Neural cell (in vitro differentiated cells): ENCODE measurements around the gene FDPS. TPM values are rescaled to one million over a fixed set of nuclear protein-coding genes. Genes with fewer than 3 reads are reported as not detected.

Experiments
- H2AFZ ChIP-seq: fragments of 200-600, 300-800 bp; sonication (generic), shearing (Covaris generic); 2 replicates; pipeline ENCODE4 v1.6.0; 2014; ENCODE audit warnings: low read depth, mild to moderate bottlenecking, antibody characterized with exemption, low read length, moderate library complexity
- H3F3A ChIP-seq: fragments of 200-600 bp; shearing (Covaris generic); 2 replicates; pipeline ENCODE4 v1.6.1; 2016; ENCODE audit warnings: mild to moderate bottlenecking, moderate library complexity, mixed read lengths, antibody characterized with exemption, low read length; ENCODE audit not compliant: insufficient read depth, poor library complexity, severe bottlenecking
- H3K27ac ChIP-seq: fragments of 200-600, 300-800 bp; sonication (generic), shearing (Covaris generic); 2 replicates; pipeline ENCODE4 v1.5.1; 2014; ENCODE audit warnings: mild to moderate bottlenecking, low read length, moderate library complexity
- H3K27me3 ChIP-seq: fragments of 300-800, 200-600 bp; sonication (generic), shearing (Covaris generic); 2 replicates; pipeline ENCODE4 v1.6.0; 2014; ENCODE audit warnings: mild to moderate bottlenecking, low read depth, low read length, moderate library complexity; ENCODE audit not compliant: insufficient read depth
- H3K36me3 ChIP-seq: fragments of 300-800, 200-600 bp; sonication (generic), shearing (Covaris generic); 2 replicates; pipeline ENCODE4 v1.5.1; 2014; ENCODE audit warnings: mild to moderate bottlenecking, antibody characterized with exemption, low read length, moderate library complexity; ENCODE audit not compliant: insufficient read depth
- H3K4me2 ChIP-seq: fragments of 300-800, 200-600 bp; sonication (generic), shearing (Covaris generic); 2 replicates; pipeline ENCODE4 v1.6.0; 2014; ENCODE audit warnings: mild to moderate bottlenecking, low read length
- H3K4me3 ChIP-seq: fragments of 300-800, 200-600 bp; sonication (generic), shearing (Covaris generic); 2 replicates; pipeline ENCODE4 v1.5.1; 2014; ENCODE audit warnings: mild to moderate bottlenecking, low read length, moderate library complexity
- H3K79me2 ChIP-seq: fragments of 200-600 bp; shearing (Covaris generic); replicated peaks from 2 replicates; pipeline ENCODE4 v1.6.0; 2014; ENCODE audit warnings: mild to moderate bottlenecking, low read length, moderate library complexity; ENCODE audit not compliant: insufficient read depth
- H3K9ac ChIP-seq: fragments of 300-800, 200-600 bp; sonication (generic), shearing (Covaris generic); 2 replicates; pipeline ENCODE4 v1.6.1; 2016; ENCODE audit warnings: mild to moderate bottlenecking, low read length, mixed read lengths
- H3K9me2 ChIP-seq: fragments of 200-600 bp; shearing (Covaris generic); 2 replicates; pipeline ENCODE4 v1.6.1; 2016; ENCODE audit warnings: mild to moderate bottlenecking, low read length, mixed read lengths; ENCODE audit not compliant: insufficient read depth
- H3K9me3 ChIP-seq: fragments of 200-600, 300-800 bp; sonication (generic), shearing (Covaris generic); 2 replicates; pipeline ENCODE4 v1.6.1; 2016; ENCODE audit warnings: mild to moderate bottlenecking, mixed run types, low read length, moderate library complexity, mixed read lengths
- H4K20me1 ChIP-seq: fragments of 200-600 bp; shearing (Covaris generic); 2 replicates; pipeline ENCODE4 v1.6.1; 2016; ENCODE audit warnings: mild to moderate bottlenecking, mixed run types; ENCODE audit not compliant: insufficient read depth
- CTCF ChIP-seq: fragments of 450-650 bp; IDR thresholded peaks from 2 replicates; pipeline ENCODE4 v1.5.1; 2014; ENCODE audit warnings: antibody characterized with exemption, mild to moderate bottlenecking, moderate library complexity; ENCODE audit not compliant: poor library complexity, severe bottlenecking
- EP300 ChIP-seq: fragments of 450-650 bp; conservative IDR thresholded peaks from 2 replicates; pipeline ENCODE4 v1.6.1; 2014; ENCODE audit warnings: antibody characterized with exemption, mild to moderate bottlenecking, moderate library complexity; ENCODE audit not compliant: poor library complexity, severe bottlenecking
- EZH2 ChIP-seq: fragments of 200-600, 300-800 bp; shearing (Covaris generic), sonication (generic); IDR thresholded peaks from 2 replicates; pipeline ENCODE4 v1.6.1; 2014; ENCODE audit warnings: antibody characterized with exemption, low read length, borderline replicate concordance, mild to moderate bottlenecking; ENCODE audit not compliant: insufficient read depth, poor library complexity, severe bottlenecking
- MXI1 ChIP-seq: fragments of 450-650 bp; conservative IDR thresholded peaks from 2 replicates; pipeline ENCODE4 v1.6.1; 2014; ENCODE audit warnings: antibody characterized with exemption, mild to moderate bottlenecking; ENCODE audit not compliant: poor library complexity, severe bottlenecking
- POLR2AphosphoS5 ChIP-seq: IDR thresholded peaks from 2 replicates; pipeline ENCODE4 v1.6.1; 2012
- RAD21 ChIP-seq: fragments of 450-650 bp; conservative IDR thresholded peaks from 2 replicates; pipeline ENCODE4 v1.6.1; 2014; ENCODE audit warnings: antibody characterized with exemption, mild to moderate bottlenecking, moderate library complexity
- SMC3 ChIP-seq: fragments of 450-650 bp; conservative IDR thresholded peaks from 2 replicates; pipeline ENCODE4 v1.6.1; 2014; ENCODE audit warnings: antibody characterized with exemption, mild to moderate bottlenecking, moderate library complexity; ENCODE audit not compliant: poor library complexity
- TAF1 ChIP-seq: IDR thresholded peaks from 2 replicates; pipeline ENCODE4 v1.6.1; 2012; ENCODE audit warnings: low read depth
- polyA plus RNA-seq: library from polyadenylated mRNA; depleted of rRNA; stranded (reverse); fragments of >200 nt; gene quantifications from 2 replicates; pipeline ENCODE4 v1.2.3, GENCODE V29; 2014
- TF ChIP-seq, protein P1 (sequence below): IDR thresholded peaks from 2 replicates; pipeline ENCODE4 v1.6.1; 2012; ENCODE audit warnings: borderline replicate concordance

Gene FDPS
- polyA plus RNA-seq, 1 donor from 2014 or later = 235 TPM

DNA sequence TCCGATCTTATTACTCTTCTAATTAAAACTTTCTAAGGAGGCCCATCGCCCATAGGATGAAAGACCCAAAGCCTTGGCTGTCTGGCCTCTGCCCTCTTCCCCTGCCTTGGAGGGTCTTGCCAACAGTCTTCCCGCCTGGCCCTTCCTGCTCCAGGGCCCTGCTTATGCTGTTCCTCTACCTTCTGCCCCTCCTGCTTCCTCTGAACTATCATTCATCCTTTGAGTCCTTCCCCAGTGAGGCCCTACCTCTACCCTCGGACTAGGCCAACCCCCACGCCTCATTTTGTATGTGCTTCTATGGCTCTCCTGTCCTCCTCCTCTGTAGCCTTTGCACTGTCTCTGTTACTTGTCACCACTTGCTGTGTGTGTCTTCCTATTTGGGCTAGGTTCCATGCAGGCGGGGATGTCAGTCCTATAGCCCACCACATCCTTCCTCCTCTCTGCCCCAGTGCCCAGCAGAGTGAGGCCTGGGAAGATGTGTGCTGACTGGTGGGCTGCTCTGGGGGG is 17.4 kb downstream of the FDPS start:
- H3K9me3 ChIP-seq = no peaks in the 10 kb centered on the region
- H3F3A ChIP-seq = no peaks in the 10 kb centered on the region
- peaks cover 15% of the 10 kb centered on the region for H3K79me2 ChIP-seq
- TF ChIP-seq MXI1 = no peak
- TF ChIP-seq, protein P1, sequence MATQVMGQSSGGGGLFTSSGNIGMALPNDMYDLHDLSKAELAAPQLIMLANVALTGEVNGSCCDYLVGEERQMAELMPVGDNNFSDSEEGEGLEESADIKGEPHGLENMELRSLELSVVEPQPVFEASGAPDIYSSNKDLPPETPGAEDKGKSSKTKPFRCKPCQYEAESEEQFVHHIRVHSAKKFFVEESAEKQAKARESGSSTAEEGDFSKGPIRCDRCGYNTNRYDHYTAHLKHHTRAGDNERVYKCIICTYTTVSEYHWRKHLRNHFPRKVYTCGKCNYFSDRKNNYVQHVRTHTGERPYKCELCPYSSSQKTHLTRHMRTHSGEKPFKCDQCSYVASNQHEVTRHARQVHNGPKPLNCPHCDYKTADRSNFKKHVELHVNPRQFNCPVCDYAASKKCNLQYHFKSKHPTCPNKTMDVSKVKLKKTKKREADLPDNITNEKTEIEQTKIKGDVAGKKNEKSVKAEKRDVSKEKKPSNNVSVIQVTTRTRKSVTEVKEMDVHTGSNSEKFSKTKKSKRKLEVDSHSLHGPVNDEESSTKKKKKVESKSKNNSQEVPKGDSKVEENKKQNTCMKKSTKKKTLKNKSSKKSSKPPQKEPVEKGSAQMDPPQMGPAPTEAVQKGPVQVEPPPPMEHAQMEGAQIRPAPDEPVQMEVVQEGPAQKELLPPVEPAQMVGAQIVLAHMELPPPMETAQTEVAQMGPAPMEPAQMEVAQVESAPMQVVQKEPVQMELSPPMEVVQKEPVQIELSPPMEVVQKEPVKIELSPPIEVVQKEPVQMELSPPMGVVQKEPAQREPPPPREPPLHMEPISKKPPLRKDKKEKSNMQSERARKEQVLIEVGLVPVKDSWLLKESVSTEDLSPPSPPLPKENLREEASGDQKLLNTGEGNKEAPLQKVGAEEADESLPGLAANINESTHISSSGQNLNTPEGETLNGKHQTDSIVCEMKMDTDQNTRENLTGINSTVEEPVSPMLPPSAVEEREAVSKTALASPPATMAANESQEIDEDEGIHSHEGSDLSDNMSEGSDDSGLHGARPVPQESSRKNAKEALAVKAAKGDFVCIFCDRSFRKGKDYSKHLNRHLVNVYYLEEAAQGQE = no peak
- TF ChIP-seq TAF1 = no peak
- no peak for TF ChIP-seq CTCF
- TF ChIP-seq EP300 = no peak
- TF ChIP-seq POLR2AphosphoS5 = no peak
- no peak for TF ChIP-seq RAD21
- TF ChIP-seq EZH2 = no peak
- TF ChIP-seq SMC3 = no peak
- no peak overlapping the region for H2AFZ ChIP-seq
- no peaks in the 10 kb centered on the region for H3K9me2 ChIP-seq
- no peak overlapping the region for H3K9ac ChIP-seq
- H3K4me3 ChIP-seq = no peak overlapping the region
- peaks cover 7% of the 10 kb centered on the region for H4K20me1 ChIP-seq
- H3K27me3 ChIP-seq = no peaks in the 10 kb centered on the region
- no peak overlapping the region for H3K27ac ChIP-seq
- peaks cover 4% of the 10 kb centered on the region for H3K36me3 ChIP-seq
- H3K4me2 ChIP-seq = no peak overlapping the region

DNA sequence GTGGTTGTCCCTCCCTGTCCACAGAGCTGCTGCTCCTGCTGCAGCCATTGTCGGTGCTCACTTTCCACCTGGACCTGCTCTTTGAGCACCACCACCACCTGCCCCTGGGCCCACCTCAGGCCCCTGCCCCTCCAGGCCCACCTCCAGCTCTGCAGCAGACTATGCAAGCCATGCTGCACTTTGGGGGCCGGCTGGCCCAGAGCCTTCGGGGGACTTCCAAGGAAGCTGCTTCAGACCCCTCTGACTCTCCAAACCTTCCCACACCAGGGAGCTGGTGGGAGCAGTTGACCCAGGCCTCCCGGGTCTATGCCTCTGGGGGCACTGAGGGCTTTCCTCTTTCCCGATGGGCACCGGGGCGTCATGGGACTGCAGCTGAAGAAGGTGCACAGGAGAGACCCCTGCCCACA is 18.0 kb downstream of the FDPS start:
- Histone ChIP-seq H4K20me1 (peaks cover 7% of the 10 kb centered on the region), H3K9ac (no peak overlapping the region), H3K27me3 (no peaks in the 10 kb centered on the region), H3K27ac (no peak overlapping the region), H3K36me3 (peaks cover 4% of the 10 kb centered on the region), H3F3A (no peaks in the 10 kb centered on the region), H3K4me2 (no peak overlapping the region), H3K79me2 (peaks cover 10% of the 10 kb centered on the region), H3K4me3 (no peak overlapping the region), H3K9me3 (no peaks in the 10 kb centered on the region), H2AFZ (no peak overlapping the region), H3K9me2 (no peaks in the 10 kb centered on the region)
- TF ChIP-seq TAF1 (no peak), CTCF (no peak), EP300 (no peak), EZH2 (no peak), MXI1 (no peak), SMC3 (no peak), RAD21 (no peak), POLR2AphosphoS5 (no peak)
- TF ChIP-seq, protein P1 = no peak
